B cell (primary cell): Measurements from ENCODE around the gene DENND2C.

ENCODE experiments used
- EZH2 ChIP-seq: IDR thresholded peaks from 2 replicates; pipeline ENCODE4 v1.6.1; 2012; ENCODE audit warnings: borderline replicate concordance, low read depth, mild to moderate bottlenecking, moderate library complexity, low read length; ENCODE audit not compliant: insufficient read depth, poor library complexity, severe bottlenecking
- TF ChIP-seq, protein P1 (sequence below): fragments of 200-600 bp; IDR thresholded peaks from one replicate; pipeline ENCODE4 v1.8.0; 2022; ENCODE audit warnings: antibody characterized with exemption, mild to moderate bottlenecking

DNA sequence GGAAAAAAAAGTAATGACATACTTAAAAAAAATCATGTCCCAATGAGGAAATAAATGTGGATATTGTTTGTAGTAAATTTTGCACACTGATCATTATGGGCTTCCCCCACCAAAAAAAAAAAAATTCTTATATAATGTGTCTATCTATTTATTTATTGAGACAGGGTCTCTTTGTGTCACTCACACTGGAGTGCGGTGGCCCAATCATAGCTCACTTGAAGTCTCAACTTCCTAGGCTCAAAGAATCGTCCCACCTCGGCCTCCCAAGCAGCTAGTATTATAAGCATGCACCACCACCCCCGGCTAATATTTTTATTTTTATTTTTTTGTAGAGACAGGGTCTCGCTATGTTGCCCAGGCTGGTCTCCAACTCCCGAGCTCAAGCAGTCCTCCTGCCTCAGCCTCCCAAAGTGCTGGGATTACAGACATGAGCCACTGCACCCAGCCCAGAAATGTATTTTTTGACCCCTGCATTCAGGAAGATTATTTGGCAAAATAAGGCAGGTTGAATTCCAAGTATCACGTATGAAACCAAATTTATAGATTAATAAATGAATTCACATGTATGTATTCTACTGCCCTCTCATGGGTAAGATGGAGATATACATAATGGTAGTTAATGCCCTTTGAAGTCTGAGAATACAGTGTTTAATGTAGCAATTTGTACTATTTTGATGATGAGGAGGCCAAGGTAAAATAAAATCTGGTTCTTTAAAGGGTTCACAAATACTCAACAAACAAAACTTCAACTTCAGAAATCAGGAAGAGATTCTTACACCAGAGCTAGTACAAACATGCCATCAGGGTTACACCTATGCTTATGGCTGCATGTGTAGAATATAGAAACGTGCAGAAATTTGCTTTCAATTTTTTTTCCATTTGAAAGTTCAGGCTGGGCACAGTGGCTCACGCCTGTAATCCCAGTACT is 1.4 kb upstream of the DENND2C start:
- TF ChIP-seq, protein P1, sequence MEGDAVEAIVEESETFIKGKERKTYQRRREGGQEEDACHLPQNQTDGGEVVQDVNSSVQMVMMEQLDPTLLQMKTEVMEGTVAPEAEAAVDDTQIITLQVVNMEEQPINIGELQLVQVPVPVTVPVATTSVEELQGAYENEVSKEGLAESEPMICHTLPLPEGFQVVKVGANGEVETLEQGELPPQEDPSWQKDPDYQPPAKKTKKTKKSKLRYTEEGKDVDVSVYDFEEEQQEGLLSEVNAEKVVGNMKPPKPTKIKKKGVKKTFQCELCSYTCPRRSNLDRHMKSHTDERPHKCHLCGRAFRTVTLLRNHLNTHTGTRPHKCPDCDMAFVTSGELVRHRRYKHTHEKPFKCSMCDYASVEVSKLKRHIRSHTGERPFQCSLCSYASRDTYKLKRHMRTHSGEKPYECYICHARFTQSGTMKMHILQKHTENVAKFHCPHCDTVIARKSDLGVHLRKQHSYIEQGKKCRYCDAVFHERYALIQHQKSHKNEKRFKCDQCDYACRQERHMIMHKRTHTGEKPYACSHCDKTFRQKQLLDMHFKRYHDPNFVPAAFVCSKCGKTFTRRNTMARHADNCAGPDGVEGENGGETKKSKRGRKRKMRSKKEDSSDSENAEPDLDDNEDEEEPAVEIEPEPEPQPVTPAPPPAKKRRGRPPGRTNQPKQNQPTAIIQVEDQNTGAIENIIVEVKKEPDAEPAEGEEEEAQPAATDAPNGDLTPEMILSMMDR, result peak; percentile 68
- TF ChIP-seq EZH2, result no peak
